Measurements from ENCODE around the gene MTA3. TPM values are rescaled to one million over a fixed set of nuclear protein-coding genes. Genes with fewer than 3 reads are reported as not detected.

The MTA3 gene
- total and polyA plus RNA-seq, 11 donors: 11.9 to 31.8 (median 23.3) TPM

DNA sequence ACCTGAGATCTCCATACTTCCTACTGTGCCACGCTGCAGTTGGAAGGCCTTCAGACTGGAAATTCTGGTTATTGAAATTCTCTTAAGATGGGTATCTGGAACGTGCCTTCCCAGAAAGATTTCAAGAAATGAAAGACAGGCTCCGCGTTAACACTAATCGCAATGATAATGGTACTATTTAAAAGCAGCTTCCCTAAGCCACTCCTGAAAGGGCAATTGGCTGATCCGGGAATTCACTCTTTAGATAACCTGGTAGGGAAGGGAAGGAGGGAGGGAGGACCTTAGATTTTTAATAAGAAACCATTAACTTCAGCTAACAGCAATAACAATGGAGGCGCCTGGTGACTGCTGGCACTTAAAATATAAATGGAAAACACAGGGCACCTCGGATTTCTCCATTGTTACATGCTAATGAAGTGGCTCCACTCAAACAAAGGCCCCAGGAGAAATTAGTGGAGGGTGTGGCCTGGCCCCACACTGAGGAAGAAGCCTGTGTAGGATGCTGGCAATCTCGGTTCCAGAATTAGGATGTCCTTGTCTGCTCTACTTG is 22.5 kb upstream of the MTA3 start:
- no peak for ATAC-seq

DNA sequence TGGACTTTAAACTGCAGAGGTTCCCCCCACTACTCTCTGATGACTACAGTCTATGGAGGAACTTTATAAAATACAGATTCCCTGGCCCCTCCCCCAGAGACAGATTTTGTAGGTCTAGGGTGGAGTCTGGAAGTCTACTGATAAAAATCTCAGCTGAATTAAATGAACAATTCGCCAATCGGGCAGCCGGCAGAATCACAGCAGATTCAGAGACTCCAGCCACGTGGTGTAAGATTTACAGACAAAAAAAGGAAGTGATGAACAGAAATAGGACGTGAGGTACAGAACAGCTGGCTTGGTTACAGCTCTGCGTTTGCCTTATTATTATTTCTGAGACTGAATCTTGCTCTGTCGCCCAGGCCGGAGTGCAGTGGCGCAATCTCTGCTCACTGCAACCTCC is 21.4 kb upstream of the MTA3 start:
- Histone ChIP-seq H3K27ac (no peak overlapping the region), H3K36me3 (no peaks in the 10 kb centered on the region), H3K4me3 (no peak overlapping the region), H3K9me3 (no peaks in the 10 kb centered on the region), H3K4me1 (peaks cover 0 to 3% (median 0%) of the 10 kb centered on the region in 12 donors), H3K27me3 (no peaks in the 10 kb centered on the region)
- intact Hi-C loops (cut with DNase I): no loop called here
- no peak for TF ChIP-seq POLR2A (IDR thresholded peaks at IDR 0.05)
- TF ChIP-seq, protein P1, sequence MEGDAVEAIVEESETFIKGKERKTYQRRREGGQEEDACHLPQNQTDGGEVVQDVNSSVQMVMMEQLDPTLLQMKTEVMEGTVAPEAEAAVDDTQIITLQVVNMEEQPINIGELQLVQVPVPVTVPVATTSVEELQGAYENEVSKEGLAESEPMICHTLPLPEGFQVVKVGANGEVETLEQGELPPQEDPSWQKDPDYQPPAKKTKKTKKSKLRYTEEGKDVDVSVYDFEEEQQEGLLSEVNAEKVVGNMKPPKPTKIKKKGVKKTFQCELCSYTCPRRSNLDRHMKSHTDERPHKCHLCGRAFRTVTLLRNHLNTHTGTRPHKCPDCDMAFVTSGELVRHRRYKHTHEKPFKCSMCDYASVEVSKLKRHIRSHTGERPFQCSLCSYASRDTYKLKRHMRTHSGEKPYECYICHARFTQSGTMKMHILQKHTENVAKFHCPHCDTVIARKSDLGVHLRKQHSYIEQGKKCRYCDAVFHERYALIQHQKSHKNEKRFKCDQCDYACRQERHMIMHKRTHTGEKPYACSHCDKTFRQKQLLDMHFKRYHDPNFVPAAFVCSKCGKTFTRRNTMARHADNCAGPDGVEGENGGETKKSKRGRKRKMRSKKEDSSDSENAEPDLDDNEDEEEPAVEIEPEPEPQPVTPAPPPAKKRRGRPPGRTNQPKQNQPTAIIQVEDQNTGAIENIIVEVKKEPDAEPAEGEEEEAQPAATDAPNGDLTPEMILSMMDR (IDR thresholded peaks at IDR 0.05): no peak
- 53 to 66% (median 54%) methylated on average over 9 of the region's 9 CpGs for WGBS, 4 donors
- DNase-seq (no peak), ATAC-seq (no peak)

More for the DNA sequence above, 22.5 kb upstream of the MTA3 start:
- H3K36me3 ChIP-seq: no peaks in the 10 kb centered on the region
- H3K4me3 ChIP-seq: no peak overlapping the region
- TF ChIP-seq, protein P1 (IDR thresholded peaks at IDR 0.05): no peak
- no peak for TF ChIP-seq POLR2A (IDR thresholded peaks at IDR 0.05)
- 56 to 69% (median 64%) methylated on average over 9 of the region's 9 CpGs for WGBS, 4 donors
- intact Hi-C loops (cut with DNase I): no loop called here
- peaks cover 0 to 3% (median 0%) of the 10 kb centered on the region in 12 donors for H3K4me1 ChIP-seq
- no peaks in the 10 kb centered on the region for H3K27me3 ChIP-seq
- no peak overlapping the region for H3K27ac ChIP-seq
- DNase-seq: no peak
- no peaks in the 10 kb centered on the region for H3K9me3 ChIP-seq

DNA sequence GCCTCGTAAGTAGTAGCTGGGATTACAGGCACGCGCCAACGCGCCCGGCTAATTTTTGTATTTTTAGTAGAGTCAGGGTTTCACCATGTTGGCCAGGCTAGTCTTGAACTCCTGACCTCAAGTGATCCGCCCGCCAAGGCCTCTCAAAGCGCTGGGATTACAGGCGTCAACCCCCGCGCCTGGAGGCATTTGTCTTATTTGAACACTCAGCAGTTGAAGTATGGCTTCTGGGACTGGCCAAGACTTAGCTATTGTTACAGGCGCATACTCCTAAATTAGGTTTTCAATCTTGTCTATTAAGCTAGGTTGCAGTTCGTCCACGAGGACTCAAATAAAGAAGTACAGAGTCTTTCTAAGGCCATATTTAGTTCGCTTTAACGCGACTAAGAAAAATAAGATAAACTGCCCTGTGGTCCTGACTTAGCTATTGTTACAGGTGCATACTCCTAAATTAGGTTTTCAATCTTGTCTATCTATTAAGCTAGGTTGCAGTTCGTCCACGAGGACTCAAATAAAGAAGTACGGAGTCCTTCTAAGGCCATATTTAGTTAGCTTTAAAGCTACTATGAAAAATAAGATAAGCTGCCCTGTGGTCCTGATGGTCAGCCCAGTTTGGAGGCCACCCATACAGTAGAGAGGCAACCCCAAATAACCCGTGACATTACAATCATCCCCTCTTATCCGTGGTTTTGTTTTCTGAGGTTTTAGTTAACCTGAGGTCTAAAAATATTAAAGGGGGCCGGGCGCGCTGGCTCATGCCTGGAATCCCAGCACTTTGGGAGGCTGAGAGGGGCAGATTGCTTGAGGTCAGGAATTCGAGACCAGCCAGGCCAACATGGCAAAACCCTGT is 20.8 kb upstream of the MTA3 start:
- intact Hi-C loops (cut with DNase I): no loop called here
- no peak for TF ChIP-seq POLR2A (IDR thresholded peaks at IDR 0.05)
- TF ChIP-seq, protein P1 (IDR thresholded peaks at IDR 0.05): no peak
- H3K27me3 ChIP-seq: no peaks in the 10 kb centered on the region
- no peak for DNase-seq
- H3K36me3 ChIP-seq: no peaks in the 10 kb centered on the region
- no peak overlapping the region for H3K27ac ChIP-seq
- H3K4me1 ChIP-seq: peaks cover 0 to 3% (median 0%) of the 10 kb centered on the region in 12 donors
- H3K4me3 ChIP-seq: no peak overlapping the region
- 90 to 94% (median 93%) methylated on average over 27 of the region's 27 CpGs for WGBS, 4 donors
- H3K9me3 ChIP-seq: no peaks in the 10 kb centered on the region
- ATAC-seq: no peak

DNA sequence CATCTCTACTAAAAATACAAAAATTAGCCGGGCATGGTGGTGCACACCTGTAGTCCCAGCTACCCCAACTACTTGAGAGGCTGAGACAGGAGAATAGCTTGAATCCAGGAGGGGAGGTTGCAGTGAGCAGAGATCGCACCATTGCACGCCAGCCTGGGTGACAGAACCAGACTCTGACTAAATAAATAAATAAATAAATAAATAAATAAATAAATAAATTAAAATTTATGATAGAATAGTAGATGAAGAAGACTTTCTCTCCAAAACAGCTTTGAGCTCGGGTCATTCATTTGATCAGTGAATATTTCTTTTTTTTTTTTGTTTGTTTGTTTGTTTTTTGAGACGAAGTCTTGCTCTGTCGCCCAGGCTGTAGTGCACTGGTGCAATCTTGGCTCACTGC is 17.6 kb upstream of the MTA3 start:
- Histone ChIP-seq H3K9me3 (no peaks in the 10 kb centered on the region), H3K4me1 (peaks cover 0 to 3% (median 0%) of the 10 kb centered on the region in 12 donors), H3K36me3 (no peaks in the 10 kb centered on the region), H3K27me3 (no peaks in the 10 kb centered on the region), H3K4me3 (no peak overlapping the region), H3K27ac (no peak overlapping the region)
- no peak for DNase-seq
- intact Hi-C loops (cut with DNase I): no loop called here
- WGBS, 4 donors: 95 to 96% (median 96%) methylated on average over 6 of the region's 6 CpGs
- no peak for ATAC-seq
- TF ChIP-seq, protein P1 (IDR thresholded peaks at IDR 0.05): no peak
- no peak for TF ChIP-seq POLR2A (IDR thresholded peaks at IDR 0.05)
